M059J (cell line): ENCODE results near the gene TCF25. TPM values are rescaled to one million over a fixed set of nuclear protein-coding genes. Genes with fewer than 3 reads are reported as not detected.
A peak's percentile ranks its signal among the peaks of the same experiment; 100 is the strongest.

Experiments
- DNase-seq: peaks from one replicate; pipeline ENCODE4 v3.0.0-alpha.2; 2012; ENCODE audit warnings: low read depth
- total RNA-seq: library from RNA; depleted of rRNA; stranded (reverse); fragments of >200 nt; shearing (Covaris generic); gene quantifications from 2 replicates; pipeline ENCODE4 v1.2.3, GENCODE V29; 2014

Gene TCF25
- total RNA-seq, 1 experiment from 2014 or later, result 103 TPM

DNA sequence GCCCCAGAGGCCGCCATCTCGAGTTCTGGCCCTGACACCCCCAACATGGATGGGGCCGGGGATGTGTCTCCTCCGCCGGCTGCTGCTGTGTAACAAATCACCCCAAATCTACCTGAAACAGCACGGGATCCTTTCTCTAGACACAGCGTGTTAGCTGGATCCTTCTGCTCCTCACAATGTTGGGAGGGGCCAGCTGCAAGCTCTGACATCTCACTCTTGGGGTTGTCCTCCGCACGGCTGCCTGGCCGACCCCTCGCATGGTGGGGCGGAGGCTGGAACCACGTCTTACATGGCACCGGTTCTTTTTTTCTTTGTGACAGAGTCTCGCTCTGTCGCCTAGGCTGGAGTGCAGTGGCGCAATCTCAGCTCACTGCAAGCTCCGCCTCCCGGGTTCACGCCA, 63.6 kb downstream of the TCF25 start:
- no peak for DNase-seq

DNA sequence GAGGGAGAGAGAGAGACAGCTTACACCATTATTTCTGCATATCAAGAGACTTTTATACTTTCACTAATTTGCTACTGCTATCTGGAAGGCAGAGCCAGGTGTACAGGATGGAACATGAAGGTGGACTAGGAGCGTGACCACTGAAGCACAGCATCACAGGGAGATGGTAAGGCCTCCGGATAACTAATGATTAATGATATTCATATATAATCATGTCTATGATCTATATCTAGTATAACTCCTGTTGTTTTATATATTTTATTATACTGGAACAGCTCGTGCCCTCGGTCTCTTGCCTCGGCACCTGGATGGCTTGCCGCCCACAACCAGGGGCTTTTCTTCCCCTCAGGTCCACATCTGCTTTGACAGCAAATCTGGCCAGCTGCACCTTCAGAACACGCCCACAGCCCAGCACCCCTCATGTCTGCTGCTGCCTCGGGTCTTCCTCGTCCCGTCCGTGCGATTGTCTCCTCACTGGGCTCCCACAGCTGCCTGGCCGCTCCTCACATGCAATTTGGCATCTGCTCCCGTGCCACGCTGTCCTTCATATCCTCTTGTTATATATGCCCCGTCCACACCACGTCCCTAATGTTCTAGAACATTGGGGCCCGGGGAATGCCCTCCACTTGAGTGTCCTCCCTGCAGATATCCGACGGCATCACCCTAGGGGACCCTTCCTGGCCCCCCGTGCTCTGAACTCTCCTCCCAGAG, 64.9 kb downstream of the TCF25 start:
- no peak for DNase-seq

DNA sequence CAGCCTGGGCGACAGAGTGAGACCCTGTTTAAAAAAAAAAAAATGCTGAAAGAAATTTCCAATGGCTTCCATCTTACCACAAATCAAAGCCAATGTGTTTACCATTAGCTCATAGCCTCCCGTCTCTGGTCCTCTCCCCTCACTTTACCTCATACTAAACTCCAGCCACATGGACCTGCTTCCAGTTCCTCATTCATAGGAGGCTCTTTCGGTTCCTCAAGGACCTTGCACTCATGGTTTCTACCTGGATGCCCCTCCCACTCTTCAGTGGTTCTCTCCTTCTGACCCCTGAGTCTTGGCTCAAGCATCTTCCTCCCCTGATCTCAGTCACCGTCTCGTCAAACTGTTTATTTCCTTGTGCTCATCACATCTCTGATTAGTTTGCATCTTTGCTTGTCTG, 71.4 kb downstream of the TCF25 start:
- DNase-seq, result no peak

DNA sequence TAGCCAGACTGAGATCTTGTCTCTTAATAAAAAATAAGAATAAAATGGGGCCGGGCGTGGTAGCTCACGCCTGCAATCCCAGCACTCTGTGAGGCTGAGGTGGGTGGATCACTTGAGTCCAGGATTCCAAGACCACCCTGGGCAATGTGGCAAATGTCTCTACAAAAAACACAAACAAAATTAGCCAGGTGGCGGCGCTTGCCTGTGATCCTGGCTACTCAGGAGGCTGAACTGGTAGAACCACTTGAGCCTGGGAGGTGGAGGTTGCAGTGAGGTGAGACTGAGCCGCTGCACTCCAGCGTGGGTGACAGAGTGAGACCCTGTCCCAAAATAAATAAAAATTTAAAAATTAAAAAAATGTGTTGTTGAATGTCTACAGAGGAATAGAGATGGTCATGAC, 72.3 kb downstream of the TCF25 start:
- no peak for DNase-seq

DNA sequence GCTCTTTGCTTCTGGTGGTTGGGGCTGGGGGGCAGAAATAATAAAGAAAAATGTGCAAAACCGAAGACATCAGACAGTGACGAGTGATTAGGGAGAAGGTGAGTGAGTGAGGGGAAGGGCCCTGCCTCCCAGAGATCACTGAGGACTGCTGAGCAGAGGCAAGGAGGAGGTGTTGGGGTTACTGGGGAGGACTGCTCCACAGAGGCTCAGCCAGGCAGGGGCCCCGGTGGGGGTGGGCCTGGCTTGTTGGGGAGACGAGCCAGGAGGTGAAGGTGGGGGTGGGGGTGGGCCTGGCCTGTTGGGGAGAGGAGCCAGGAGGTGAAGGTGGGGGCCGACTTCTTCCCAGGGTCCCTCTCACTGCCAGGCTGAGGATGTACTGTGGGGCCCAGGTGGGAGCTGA, 73.1 kb downstream of the TCF25 start:
- no peak for DNase-seq

DNA sequence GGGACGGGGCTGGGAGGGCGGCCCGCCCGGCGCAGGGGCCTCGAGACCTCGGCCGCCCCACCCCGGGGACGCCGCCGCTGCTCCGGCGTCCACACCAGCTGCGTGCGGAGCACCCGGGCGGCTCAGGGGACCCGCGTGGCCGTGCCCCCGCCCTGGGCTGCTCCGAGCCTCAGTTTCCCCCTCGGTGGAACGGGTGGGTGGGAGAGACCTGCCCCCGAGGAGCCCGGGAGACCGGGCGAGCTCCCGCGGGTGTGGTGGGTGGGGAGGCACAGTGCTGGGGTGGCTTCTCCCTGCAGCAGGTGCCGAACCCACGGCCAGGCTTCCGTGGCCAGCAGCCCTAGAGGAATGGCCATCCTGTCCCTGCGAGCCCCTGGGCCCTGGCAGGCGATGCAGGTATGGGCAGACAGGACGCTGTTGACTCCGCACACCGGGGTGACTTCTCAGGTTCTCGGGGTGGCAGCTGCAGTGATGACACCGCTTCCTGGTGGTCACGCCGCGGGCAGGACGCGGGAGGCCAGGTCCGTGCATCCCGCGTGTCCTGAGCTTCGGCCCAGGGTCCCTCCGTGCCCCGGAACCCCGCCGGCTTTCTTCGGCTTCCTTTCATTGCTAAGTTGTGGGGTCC, 75.8 kb downstream of the TCF25 start:
- DNase-seq, result no peak

DNA sequence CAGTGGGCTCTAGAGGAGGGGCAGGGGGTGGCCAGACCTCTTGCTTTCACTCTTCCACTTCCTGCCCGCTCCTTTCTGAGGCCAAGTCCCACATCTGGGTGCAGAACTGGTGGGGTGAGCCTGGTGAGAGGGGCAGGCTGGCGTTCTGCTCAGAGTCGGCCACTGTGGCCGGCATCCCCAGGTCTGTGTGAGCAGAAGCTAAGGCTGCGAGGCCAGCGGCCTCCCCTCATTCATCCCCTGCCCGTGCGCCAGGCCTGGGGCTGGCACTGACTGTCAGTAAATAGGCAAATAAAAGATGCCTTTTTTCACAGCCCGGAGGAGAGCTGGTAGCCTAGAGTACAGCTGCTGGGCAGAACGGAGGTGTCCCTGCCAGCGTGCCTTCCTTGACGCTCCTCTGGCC, 76.4 kb downstream of the TCF25 start:
- no peak for DNase-seq

DNA sequence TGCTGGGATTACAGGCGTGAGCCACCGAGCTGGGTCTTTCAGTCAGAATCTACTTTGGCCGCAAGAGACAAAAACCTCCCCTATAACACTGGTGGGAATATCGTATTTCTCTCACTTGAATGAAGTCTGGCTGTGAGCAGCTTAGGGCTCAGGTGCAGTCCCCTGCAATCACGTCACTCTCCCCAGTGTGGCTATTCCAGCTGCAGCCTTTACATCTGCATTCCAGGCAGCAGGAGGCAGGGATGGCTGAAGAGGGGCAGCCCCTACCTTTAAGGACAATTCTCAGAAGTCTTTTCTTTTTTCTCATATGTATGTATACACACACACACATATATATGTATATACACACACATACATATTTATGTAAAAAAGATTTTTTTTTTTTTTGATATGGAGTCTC, 78.1 kb downstream of the TCF25 start:
- no peak for DNase-seq

DNA sequence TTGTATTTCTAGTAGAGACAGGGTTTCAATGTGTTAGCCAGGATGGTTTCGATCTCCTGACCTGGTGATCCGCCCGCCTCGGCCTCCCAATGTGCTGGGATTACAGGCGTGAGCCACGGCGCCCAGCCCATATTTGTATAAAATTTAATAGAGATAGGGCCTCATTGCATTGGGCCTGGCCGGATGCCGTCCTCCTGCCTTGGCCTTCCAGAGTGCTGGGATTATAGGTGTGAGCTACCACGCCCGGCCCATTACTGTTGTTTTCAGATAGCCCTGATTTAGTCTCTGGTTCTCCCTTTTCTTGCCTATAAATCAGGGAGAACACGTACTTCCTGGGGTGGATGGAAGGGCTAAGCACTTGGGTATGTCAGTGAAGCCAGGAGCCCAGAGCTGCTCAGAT, 78.7 kb downstream of the TCF25 start:
- DNase-seq, result no peak

DNA sequence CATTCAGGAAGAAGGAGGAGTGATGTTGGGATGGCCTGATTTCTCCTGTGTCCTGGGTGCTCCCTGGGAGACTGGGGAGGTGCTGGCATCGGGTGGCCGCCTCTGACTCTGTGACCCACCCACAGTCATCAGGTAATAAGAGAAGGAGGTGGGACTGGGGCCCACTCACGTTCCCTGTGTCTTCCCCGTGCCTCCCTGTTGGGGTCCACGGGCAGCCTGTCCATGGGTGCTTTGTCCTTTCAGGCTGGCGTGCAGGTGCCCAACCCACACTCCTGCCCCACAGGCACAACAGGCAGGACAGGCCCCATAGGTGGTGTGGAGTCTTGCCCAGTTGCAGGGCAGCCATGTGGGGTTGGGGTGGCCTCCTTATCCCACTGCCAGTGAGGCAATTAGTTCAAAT, 79.2 kb downstream of the TCF25 start:
- DNase-seq, result no peak

DNA sequence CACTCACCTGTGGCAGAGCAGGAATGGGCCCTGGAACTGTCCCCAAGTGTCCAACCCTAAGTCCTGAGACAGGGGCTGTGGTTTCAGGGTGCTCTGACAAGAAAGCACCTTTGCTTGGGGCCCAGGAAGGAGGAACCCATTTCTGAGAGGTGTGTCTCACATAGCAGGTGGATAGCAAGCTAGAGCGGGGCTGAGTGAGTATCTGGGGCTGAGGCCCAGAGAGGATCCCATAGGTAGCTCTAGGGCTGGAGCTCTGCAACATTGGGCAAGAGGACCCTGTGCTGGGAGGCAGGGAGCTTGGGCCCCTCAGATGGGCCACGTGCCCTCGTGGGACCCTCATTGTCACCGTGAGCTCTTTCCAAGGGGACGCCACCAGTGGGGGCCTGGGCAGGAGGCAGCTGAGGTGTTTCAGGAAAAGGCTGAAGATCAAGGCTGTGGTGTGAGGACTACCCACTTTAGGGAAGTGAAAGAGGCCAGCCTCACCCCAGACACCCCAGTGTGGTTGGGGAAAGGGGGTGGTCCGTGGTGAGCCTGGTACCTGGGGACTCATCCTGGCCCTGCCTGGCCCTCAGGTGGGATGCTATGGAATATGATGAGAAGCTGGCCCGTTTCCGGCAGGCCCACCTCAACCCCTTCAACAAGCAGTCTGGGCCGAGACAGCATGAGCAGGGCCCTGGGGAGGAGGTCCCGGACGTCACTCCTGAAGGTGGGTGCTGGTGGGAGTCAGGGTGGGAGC, 80.4 kb downstream of the TCF25 start:
- no peak for DNase-seq

DNA sequence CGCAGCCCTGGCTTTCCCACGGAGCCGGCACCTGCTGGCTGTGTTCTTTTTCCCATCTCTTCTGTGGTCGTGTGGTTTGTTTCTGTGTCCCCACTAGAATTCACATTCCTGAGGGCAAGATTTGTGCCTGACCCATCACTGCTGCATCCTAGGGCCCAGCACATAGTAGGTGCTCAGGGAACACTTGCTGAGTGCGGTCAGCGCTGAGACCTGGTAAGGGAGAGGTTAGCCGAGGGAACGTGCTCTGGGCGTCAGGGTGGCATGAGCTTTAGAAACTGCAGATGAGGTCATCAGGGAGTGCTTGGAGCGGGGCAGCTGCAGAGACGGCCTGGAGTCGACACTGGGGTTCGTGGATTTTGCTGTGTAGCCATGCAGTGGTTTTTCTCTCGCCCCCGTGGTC, 81.1 kb downstream of the TCF25 start:
- no peak for DNase-seq

DNA sequence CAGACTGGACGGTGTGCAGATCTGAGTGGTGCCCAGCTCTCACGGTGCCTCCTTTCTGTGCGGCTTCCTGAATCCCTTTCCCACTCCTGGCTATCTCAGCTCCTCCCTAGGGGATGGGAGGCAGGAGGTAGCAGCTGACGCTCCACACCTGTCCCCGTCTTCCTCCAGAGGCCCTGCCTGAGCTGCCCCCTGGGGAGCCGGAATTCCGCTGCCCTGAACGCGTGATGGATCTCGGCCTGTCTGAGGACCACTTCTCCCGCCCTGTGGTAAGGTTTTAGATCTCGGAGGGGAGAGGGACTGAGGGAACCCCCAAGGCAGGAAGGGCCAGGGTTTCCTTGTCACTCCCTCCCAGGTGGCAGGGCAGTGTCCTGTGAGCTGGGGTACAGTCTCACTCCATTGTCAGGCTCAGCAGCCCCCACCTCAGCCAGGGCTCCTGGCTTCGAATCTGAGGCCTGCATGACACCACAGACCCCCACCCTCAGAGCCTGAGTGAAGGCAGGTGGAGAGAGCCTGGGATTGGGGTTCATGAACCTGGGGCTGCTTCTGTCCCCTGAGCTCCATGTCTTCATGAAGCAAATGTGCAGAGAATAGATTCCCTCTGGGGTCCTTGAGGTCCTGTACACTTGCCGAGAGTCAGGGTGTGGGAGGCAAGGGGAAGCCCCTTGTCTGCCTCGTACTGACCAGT, 81.8 kb downstream of the TCF25 start:
- DNase-seq, result no peak

DNA sequence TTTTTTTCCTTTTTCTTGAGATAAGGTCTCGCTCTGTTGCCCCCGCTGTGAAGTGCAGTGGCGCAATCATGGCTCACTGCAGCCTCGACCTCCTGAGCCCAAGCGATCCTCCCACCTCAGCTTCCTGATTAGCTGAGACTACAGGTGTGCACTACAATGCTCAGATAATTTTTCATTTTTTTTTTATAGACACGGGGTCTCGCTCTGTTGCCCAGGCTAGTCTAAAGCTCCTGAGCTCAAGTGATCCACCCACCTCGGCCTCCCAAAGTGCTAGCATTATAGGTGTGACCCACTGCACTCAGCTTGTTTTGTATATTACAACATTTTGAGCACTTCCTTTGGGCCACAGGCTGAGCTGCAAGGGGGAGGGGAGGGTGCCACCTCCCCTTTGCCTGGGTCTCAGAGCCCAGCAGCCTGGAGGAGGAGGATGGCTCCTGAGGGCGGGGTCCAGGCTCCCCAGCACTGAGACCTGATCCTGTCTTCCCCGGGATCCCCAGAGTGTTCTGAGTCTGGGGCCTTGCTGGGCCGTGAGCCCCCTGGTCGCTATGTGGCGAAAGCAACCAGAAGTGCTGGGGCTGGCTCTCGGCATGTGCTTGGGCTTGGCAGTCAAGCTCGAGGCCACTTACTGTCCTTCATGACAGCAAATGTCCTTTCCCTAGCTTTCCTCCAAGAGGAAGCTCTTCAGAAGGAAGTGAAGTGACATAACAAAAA, 83.3 kb downstream of the TCF25 start:
- DNase-seq, result no peak

DNA sequence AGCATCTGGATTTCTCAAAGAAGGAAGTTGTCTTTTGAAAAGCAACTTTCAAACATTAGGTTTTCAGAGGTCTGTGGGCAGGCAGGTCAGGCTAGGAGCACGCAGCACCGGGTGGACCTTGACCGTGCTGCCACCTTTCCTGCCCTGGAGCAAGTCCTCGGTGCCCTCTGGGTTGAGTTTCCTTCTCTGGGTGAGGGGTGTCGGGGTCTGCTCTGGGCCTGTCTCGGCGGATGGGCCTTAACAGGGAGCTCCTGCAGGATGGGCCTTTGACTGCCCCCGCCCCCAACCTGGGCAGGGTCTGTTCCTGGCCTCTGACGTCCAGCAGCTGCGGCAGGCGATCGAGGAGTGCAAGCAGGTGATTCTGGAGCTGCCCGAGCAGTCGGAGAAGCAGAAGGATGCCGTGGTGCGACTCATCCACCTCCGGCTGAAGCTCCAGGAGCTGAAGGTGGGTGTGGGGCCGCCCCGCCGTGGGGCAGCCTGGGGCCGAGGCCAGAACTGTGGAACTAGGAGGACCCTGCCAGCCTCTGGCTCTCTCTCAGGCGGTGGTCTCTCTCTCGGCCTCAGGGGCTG, 83.9 kb downstream of the TCF25 start:
- no peak for DNase-seq

DNA sequence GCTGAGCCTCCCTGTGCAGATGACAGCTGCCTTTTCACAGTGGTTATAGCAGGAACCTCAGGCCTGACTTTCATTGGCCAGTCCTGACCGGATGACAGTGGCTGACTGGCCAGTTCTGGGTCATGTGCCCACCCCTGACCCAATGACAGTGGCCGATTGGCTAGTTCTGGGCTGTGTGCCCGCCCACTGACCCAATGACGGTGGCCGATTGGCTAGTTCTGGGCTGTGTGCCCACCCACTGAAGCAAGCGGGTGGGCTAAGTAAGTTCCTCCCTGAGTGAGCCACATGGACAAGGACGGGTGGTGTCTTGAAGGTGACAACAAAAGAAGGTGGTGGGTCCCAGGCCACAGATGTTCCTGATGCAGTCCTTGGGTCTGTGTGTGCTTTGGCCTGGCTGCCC, 84.7 kb downstream of the TCF25 start:
- peak; percentile 15 for DNase-seq

DNA sequence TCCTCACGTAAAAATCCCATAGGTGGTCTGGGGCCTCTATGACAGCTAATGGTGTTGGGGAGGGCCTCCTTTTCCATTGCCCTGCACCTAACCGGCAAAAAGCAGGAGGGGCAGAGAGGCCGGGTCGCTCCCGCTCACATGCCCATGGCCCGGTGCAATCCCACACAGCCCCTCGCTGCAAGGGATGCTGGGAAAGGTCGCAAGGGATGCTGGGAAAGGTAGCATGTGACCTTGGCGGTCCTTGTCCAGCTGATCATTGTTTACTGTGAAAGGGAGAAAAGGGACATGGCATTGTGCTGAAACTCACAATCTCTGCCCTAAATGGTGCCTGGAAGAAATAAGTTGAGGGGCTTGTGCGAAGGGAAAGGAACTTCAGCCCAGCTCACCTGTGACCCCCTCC, 85.2 kb downstream of the TCF25 start:
- DNase-seq, result no peak

DNA sequence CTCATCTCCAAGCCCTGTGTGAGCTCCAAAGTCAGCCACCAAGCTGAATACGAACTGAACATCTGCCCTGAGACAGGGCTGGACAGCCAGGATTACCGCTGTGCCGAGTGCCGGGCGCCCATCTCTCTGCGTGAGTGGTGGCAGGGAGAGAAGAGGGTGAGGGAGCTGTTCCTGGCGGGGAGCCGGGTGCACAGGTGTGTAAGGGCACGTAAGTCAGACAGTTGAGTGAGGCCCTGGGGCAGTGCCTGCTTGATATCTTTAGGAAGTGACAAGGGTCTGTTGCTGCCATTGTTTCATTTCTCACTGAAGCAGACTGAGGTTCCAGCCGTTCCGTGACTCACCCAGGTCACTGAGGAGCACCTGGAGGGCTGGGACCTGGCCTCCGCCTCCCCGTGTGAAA, 87.6 kb downstream of the TCF25 start:
- no peak for DNase-seq
